Limb (tissue), 2 donors: ENCODE measurements around the gene PANK1.
"Not testable (repeated sequence)": the region's sequence is repeated elsewhere in the genome, so short reads cannot be mapped to it uniquely, and the experiment has no call there.

ENCODE experiments used
- DNase-seq, 2 donors: peaks; one replicate each; pipeline ENCODE4 v3.0.0-alpha.2; 2016; ENCODE audit errors: extremely low spot score in 2 of 2

Gene PANK1

GRCh38 chr10:89620296-89620695, 24.7 kb downstream of the PANK1 start:
- not testable (repeated sequence) for DNase-seq

GRCh38 chr10:89615824-89616223, 29.2 kb downstream of the PANK1 start:
- no peak for DNase-seq

GRCh38 chr10:89615112-89615511, 29.9 kb downstream of the PANK1 start:
- no peak for DNase-seq

GRCh38 chr10:89613582-89613981, 31.5 kb downstream of the PANK1 start:
- DNase-seq, result no peak

GRCh38 chr10:89611282-89611681, 33.8 kb downstream of the PANK1 start:
- DNase-seq, result no peak

- no peak for DNase-seq
Measured at GRCh38 chr10:89609833-89610346, 35.2 kb downstream of the PANK1 start.

- DNase-seq, result no peak
Measured at GRCh38 chr10:89604200-89604599, 40.8 kb downstream of the PANK1 start.

GRCh38 chr10:89602919-89603318, 42.1 kb downstream of the PANK1 start:
- DNase-seq, result no peak

- no peak for DNase-seq
Measured at GRCh38 chr10:89601728-89602361, 43.2 kb downstream of the PANK1 start.

GRCh38 chr10:89600041-89600440, 45.0 kb downstream of the PANK1 start:
- DNase-seq, result no peak

- no peak for DNase-seq
Measured at GRCh38 chr10:89593043-89593442, 52.0 kb downstream of the PANK1 start.

- no peak for DNase-seq
Measured at GRCh38 chr10:89592539-89592938, 52.5 kb downstream of the PANK1 start.

GRCh38 chr10:89591796-89592271, 53.2 kb downstream of the PANK1 start:
- no peak for DNase-seq

GRCh38 chr10:89591111-89591795, 53.8 kb downstream of the PANK1 start:
- no peak for DNase-seq

- DNase-seq, result no peak
Measured at GRCh38 chr10:89590326-89590725, 54.7 kb downstream of the PANK1 start.

GRCh38 chr10:89589101-89589720, 55.8 kb downstream of the PANK1 start:
- no peak for DNase-seq

GRCh38 chr10:89588671-89589070, 56.4 kb downstream of the PANK1 start:
- no peak for DNase-seq

GRCh38 chr10:89582022-89582421, 63.0 kb downstream of the PANK1 start:
- no peak for DNase-seq

- no peak for DNase-seq
Measured at GRCh38 chr10:89580243-89580642, 64.8 kb downstream of the PANK1 start.

GRCh38 chr10:89576696-89577095, 68.3 kb downstream of the PANK1 start:
- no peak for DNase-seq

- DNase-seq, result no peak
Measured at GRCh38 chr10:89576022-89576421, 69.0 kb downstream of the PANK1 start.

- no peak for DNase-seq
Measured at GRCh38 chr10:89575031-89575430, 70.0 kb downstream of the PANK1 start.
